ENCODE results near the gene FLG2. TPM values are rescaled to one million over a fixed set of nuclear protein-coding genes. Genes with fewer than 3 reads are reported as not detected.

The FLG2 gene
- total RNA-seq, result not detected in 2 replicates

- intact Hi-C loops (cut with micrococcal nuclease), result no loop called here
These were observed at the start of gene FLG2 for GRCh38 chr1:152359906-152360305. Gene FLG2 (minus strand): TSS chr1:152360006. CDS start chr1:152358884, 1,122 bp downstream.

- intact Hi-C loops (cut with micrococcal nuclease), result no loop called here
These were observed 48.9 kb upstream of the FLG2 start for GRCh38 chr1:152408664-152409063.

- intact Hi-C loops (cut with micrococcal nuclease), result loop anchor here (1.0 kb wide), 2 partner anchors 42 to 59 kb away; no protein-coding TSS in a partner anchor
These were observed 39.2 kb upstream of the FLG2 start for GRCh38 chr1:152398812-152399698.

GRCh38 chr1:152397474-152397873 lies 37.7 kb upstream of the FLG2 start:
- intact Hi-C loops (cut with micrococcal nuclease), result no loop called here

- intact Hi-C loops (cut with micrococcal nuclease), result no loop called here
These were observed 34.3 kb upstream of the FLG2 start for GRCh38 chr1:152394151-152394550.

GRCh38 chr1:152392909-152393308 lies 33.1 kb upstream of the FLG2 start:
- intact Hi-C loops (cut with micrococcal nuclease), result no loop called here

- intact Hi-C loops (cut with micrococcal nuclease), result no loop called here
These were observed 29.1 kb upstream of the FLG2 start for GRCh38 chr1:152388889-152389288.

- intact Hi-C loops (cut with micrococcal nuclease), result no loop called here
These were observed 27.1 kb upstream of the FLG2 start for GRCh38 chr1:152386940-152387339.

GRCh38 chr1:152380932-152381331 lies 21.1 kb upstream of the FLG2 start:
- intact Hi-C loops (cut with micrococcal nuclease), result no loop called here

GRCh38 chr1:152374451-152374850 lies 14.6 kb upstream of the FLG2 start:
- intact Hi-C loops (cut with micrococcal nuclease), result no loop called here

GRCh38 chr1:152372672-152373071 lies 12.9 kb upstream of the FLG2 start:
- intact Hi-C loops (cut with micrococcal nuclease), result no loop called here

- intact Hi-C loops (cut with micrococcal nuclease), result no loop called here
These were observed 7.6 kb upstream of the FLG2 start for GRCh38 chr1:152367436-152367835.

- intact Hi-C loops (cut with micrococcal nuclease), result no loop called here
These were observed 3.1 kb downstream of the FLG2 start for GRCh38 chr1:152356736-152357135.

- intact Hi-C loops (cut with micrococcal nuclease), result loop anchor here (5.0 kb wide), 1 partner anchor 93 kb away; no protein-coding TSS in a partner anchor
These were observed 10.2 kb downstream of the FLG2 start for GRCh38 chr1:152349611-152350010.

GRCh38 chr1:152348447-152348846 lies 11.4 kb downstream of the FLG2 start:
- intact Hi-C loops (cut with micrococcal nuclease), result loop anchor here (5.0 kb wide), 1 partner anchor 94 kb away; no protein-coding TSS in a partner anchor

- intact Hi-C loops (cut with micrococcal nuclease), result loop anchor here (1.0 to 5.0 kb wide), 5 partner anchors 95 to 295 kb away; no protein-coding TSS in a partner anchor
These were observed 12.6 kb downstream of the FLG2 start for GRCh38 chr1:152347116-152347728.

- intact Hi-C loops (cut with micrococcal nuclease), result no loop called here
These were observed 15.4 kb downstream of the FLG2 start for GRCh38 chr1:152344438-152344837.

GRCh38 chr1:152343006-152343405 lies 16.8 kb downstream of the FLG2 start:
- intact Hi-C loops (cut with micrococcal nuclease), result no loop called here

GRCh38 chr1:152335399-152335798 lies 24.4 kb downstream of the FLG2 start:
- intact Hi-C loops (cut with micrococcal nuclease), result no loop called here

- intact Hi-C loops (cut with micrococcal nuclease), result no loop called here
These were observed 30.9 kb downstream of the FLG2 start for GRCh38 chr1:152328801-152329391.

GRCh38 chr1:152325111-152325510 lies 34.7 kb downstream of the FLG2 start, which contains the start of gene FLG:
Gene FLG (minus strand): TSS chr1:152325239. CDS start chr1:152315456, 9,783 bp downstream.
- intact Hi-C loops (cut with micrococcal nuclease), result no loop called here

- intact Hi-C loops (cut with micrococcal nuclease), result no loop called here
These were observed 45.8 kb downstream of the FLG2 start for GRCh38 chr1:152313970-152314369.

Data from T-helper 1 cell treated with Interleukin-12 subunit alpha and Interleukin-12 subunit beta and Interleukin-4 antibody, amounts not matched to agents 30 ng/mL and 1 ng/mL, for 36 hours (primary cell).